ENCODE results near the gene PROCA1. TPM values are rescaled to one million over a fixed set of nuclear protein-coding genes. Genes with fewer than 3 reads are reported as not detected.
A peak's percentile ranks its signal among the peaks of the same experiment; 100 is the strongest.

PROCA1 gene
- total RNA-seq, 1 donor from 2014 or later, result 12.0 TPM

DNA sequence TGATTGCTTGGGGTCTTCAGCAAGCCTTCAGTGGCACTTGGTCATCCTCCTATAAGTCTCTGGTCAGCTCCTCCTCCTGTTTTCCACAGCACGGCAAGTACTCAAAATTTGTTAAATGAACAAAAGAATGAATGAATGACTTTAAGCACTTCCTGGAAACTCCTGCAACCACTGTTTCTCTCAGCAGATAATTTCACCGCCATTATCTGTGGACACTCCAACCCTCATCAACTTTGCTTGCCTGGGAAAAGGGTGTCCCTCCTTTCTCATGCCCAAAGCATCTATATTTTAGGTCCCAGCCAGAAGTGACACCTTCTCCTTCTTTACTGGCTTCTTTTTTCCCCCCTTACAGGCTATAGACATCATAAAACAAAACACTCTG is 4.4 kb downstream of the PROCA1 start:
- Mint-ChIP-seq H3K4me1 (ENCODE audit: unreplicated experiment) (peaks cover 20% of the 10 kb centered on the region), H3K27ac (ENCODE audit: unreplicated experiment) (peak overlapping the region; percentile 72), H3K4me3 (ENCODE audit: unreplicated experiment) (peak overlapping the region; percentile 14), H3K27me3 (ENCODE audit: unreplicated experiment) (peaks cover 20% of the 10 kb centered on the region), H3K36me3 (ENCODE audit: low read depth, unreplicated experiment) (peaks cover 31% of the 10 kb centered on the region), H3K9me3 (ENCODE audit: unreplicated experiment) (no peaks in the 10 kb centered on the region)
- TF ChIP-seq, protein P1, sequence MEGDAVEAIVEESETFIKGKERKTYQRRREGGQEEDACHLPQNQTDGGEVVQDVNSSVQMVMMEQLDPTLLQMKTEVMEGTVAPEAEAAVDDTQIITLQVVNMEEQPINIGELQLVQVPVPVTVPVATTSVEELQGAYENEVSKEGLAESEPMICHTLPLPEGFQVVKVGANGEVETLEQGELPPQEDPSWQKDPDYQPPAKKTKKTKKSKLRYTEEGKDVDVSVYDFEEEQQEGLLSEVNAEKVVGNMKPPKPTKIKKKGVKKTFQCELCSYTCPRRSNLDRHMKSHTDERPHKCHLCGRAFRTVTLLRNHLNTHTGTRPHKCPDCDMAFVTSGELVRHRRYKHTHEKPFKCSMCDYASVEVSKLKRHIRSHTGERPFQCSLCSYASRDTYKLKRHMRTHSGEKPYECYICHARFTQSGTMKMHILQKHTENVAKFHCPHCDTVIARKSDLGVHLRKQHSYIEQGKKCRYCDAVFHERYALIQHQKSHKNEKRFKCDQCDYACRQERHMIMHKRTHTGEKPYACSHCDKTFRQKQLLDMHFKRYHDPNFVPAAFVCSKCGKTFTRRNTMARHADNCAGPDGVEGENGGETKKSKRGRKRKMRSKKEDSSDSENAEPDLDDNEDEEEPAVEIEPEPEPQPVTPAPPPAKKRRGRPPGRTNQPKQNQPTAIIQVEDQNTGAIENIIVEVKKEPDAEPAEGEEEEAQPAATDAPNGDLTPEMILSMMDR (IDR thresholded peaks at IDR 0.05; ENCODE audit: unreplicated experiment), result no peak
- no peak for DNase-seq (ENCODE audit: low spot score)

GRCh38 chr17:28706471-28707338 is 5.0 kb downstream of the PROCA1 start:
- no peak overlapping the region for H3K4me3 Mint-ChIP-seq (ENCODE audit: unreplicated experiment)
- DNase-seq (ENCODE audit: low spot score), result no peak
- peaks cover 37% of the 10 kb centered on the region for H3K36me3 Mint-ChIP-seq (ENCODE audit: low read depth, unreplicated experiment)
- H3K27ac Mint-ChIP-seq (ENCODE audit: unreplicated experiment), result peak overlapping the region; percentile 72
- H3K9me3 Mint-ChIP-seq (ENCODE audit: unreplicated experiment), result no peaks in the 10 kb centered on the region
- peaks cover 18% of the 10 kb centered on the region for H3K4me1 Mint-ChIP-seq (ENCODE audit: unreplicated experiment)
- TF ChIP-seq, protein P1 (IDR thresholded peaks at IDR 0.05; ENCODE audit: unreplicated experiment), result no peak
- peaks cover 18% of the 10 kb centered on the region for H3K27me3 Mint-ChIP-seq (ENCODE audit: unreplicated experiment)

- peaks cover 16% of the 10 kb centered on the region for H3K27me3 Mint-ChIP-seq (ENCODE audit: unreplicated experiment)
- peaks cover 18% of the 10 kb centered on the region for H3K4me1 Mint-ChIP-seq (ENCODE audit: unreplicated experiment)
- no peak for DNase-seq (ENCODE audit: low spot score)
- H3K27ac Mint-ChIP-seq (ENCODE audit: unreplicated experiment), result peak overlapping the region; percentile 70
- peaks cover 46% of the 10 kb centered on the region for H3K36me3 Mint-ChIP-seq (ENCODE audit: low read depth, unreplicated experiment)
- TF ChIP-seq, protein P1 (IDR thresholded peaks at IDR 0.05; ENCODE audit: unreplicated experiment), result no peak
- no peak overlapping the region for H3K4me3 Mint-ChIP-seq (ENCODE audit: unreplicated experiment)
- H3K9me3 Mint-ChIP-seq (ENCODE audit: unreplicated experiment), result no peaks in the 10 kb centered on the region
These were observed 5.9 kb downstream of the PROCA1 start for GRCh38 chr17:28705728-28706334.

DNA sequence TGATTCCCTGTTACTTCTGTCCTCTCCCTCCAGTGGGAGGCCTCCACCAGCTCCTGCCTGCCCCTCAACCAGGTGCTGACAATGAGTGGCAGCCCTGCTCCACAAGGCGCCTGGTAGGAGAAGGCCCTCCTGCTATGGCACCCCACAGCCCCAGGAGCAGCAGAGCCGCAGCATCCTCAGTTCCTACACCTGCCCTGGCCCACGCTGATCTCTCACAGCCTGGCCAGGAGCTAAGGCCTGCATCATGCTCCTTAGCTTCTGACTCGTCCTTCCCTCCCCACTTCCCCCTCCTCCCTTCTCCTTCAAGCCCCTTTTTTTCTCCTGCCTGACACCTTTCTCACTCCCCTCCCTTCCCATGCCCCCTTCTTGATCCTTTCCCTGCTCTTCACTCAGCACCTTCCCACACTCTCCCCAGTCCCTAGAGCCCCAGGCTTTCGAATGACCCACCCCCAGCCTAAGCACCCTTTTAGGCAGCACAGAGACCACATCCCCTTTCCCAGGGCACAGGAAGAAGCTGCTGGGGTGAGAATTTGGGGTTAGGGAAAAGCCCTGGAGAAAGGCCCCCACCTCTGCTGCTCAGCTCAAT is 6.5 kb downstream of the PROCA1 start:
- Mint-ChIP-seq H3K27ac (ENCODE audit: unreplicated experiment) (peak overlapping the region; percentile 70), H3K36me3 (ENCODE audit: low read depth, unreplicated experiment) (peaks cover 49% of the 10 kb centered on the region), H3K27me3 (ENCODE audit: unreplicated experiment) (peaks cover 14% of the 10 kb centered on the region), H3K4me3 (ENCODE audit: unreplicated experiment) (no peak overlapping the region), H3K9me3 (ENCODE audit: unreplicated experiment) (no peaks in the 10 kb centered on the region), H3K4me1 (ENCODE audit: unreplicated experiment) (peaks cover 15% of the 10 kb centered on the region)
- DNase-seq (ENCODE audit: low spot score), result no peak
- TF ChIP-seq, protein P1 (IDR thresholded peaks at IDR 0.05; ENCODE audit: unreplicated experiment), result no peak

Data from endothelial cell (in vitro differentiated cells).